A673 (cell line): ENCODE data around the gene SHISAL2A.

Experiments
- EZH2 ChIP-seq: fragments of 200-600 bp; sonication (generic); IDR thresholded peaks from 2 replicates; pipeline ENCODE4 v1.6.1; 2017; ENCODE audit warnings: borderline replicate concordance, low read depth, mild to moderate bottlenecking, mixed read lengths, antibody characterized with exemption, low read length; ENCODE audit not compliant: poor library complexity, severe bottlenecking
- TF ChIP-seq, protein P1 (sequence below): fragments of 300-800, 200-600 bp; sonication (generic); conservative IDR thresholded peaks from 2 replicates; pipeline ENCODE4 v1.5.1; 2017; ENCODE audit warnings: low read depth, mild to moderate bottlenecking, antibody characterized with exemption, low read length, moderate library complexity, mixed read lengths

DNA sequence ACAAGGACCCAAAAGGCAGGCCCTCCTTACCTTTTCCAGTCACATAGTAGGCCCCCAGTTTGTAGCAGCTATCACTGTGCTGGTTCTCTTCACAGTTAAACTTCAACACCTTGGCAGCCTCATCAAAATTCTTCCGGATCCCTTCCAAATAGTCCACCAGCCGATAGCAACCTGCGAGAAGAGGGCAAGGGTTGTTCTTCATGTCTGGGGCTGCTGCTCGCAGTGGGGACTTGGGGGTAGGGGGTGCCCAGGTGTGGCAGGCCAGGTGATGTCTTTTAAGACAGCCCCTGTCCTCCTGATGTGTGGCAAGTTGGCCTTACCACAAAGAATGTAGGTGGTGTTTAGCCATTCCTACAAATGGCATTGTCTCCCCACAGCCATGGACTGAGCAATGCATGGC lies 59.7 kb downstream of the SHISAL2A start:
- TF ChIP-seq, protein P1, sequence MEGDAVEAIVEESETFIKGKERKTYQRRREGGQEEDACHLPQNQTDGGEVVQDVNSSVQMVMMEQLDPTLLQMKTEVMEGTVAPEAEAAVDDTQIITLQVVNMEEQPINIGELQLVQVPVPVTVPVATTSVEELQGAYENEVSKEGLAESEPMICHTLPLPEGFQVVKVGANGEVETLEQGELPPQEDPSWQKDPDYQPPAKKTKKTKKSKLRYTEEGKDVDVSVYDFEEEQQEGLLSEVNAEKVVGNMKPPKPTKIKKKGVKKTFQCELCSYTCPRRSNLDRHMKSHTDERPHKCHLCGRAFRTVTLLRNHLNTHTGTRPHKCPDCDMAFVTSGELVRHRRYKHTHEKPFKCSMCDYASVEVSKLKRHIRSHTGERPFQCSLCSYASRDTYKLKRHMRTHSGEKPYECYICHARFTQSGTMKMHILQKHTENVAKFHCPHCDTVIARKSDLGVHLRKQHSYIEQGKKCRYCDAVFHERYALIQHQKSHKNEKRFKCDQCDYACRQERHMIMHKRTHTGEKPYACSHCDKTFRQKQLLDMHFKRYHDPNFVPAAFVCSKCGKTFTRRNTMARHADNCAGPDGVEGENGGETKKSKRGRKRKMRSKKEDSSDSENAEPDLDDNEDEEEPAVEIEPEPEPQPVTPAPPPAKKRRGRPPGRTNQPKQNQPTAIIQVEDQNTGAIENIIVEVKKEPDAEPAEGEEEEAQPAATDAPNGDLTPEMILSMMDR, result no peak
- TF ChIP-seq EZH2, result no peak
